ENCODE measurements around the gene LSM12.

GRCh38 chr17:44091200-44091997, 24.9 kb upstream of the LSM12 start:
- TF ChIP-seq CTCF (IDR thresholded peaks at IDR 0.05; ENCODE audit: extremely low read depth in 1 of 2, insufficient read depth in 1 of 2, low read depth in 1 of 2, low read length in 2 of 2) (no peak), POLR2AphosphoS5 (IDR thresholded peaks at IDR 0.05; ENCODE audit: insufficient read depth, low read depth, low read length) (no peak), MYC (IDR thresholded peaks at IDR 0.05; ENCODE audit: low read depth, low read length) (no peak), GATA2 (IDR thresholded peaks at IDR 0.05; ENCODE audit: insufficient read depth, insufficient read length, low read depth, low read length) (no peak), EZH2 (IDR thresholded peaks at IDR 0.05; ENCODE audit: borderline replicate concordance, low read depth, low read length, severe bottlenecking) (no peak), MAX (IDR thresholded peaks at IDR 0.05; ENCODE audit: insufficient read depth, insufficient read length) (no peak)
